Activated CD8-positive, alpha-beta memory T cell treated with anti-CD3 and anti-CD28 coated beads for 36 hours (primary cell): Measurements from ENCODE around the gene ZNF750. TPM values are rescaled to one million over a fixed set of nuclear protein-coding genes. Genes with fewer than 3 reads are reported as not detected.

ENCODE experiments used
- CTCF ChIA-PET: fragments of 350-600 bp; sonication (Branson Sonifier 250); formaldehyde crosslinking; loops from one replicate; lab custom pipeline; 2021; ENCODE audit warnings: antibody characterized with exemption; lab: Charles Lee
- POLR2A ChIA-PET: fragments of 350-600 bp; sonication (Branson Sonifier 250); formaldehyde crosslinking; loops from one replicate; lab custom pipeline; 2021; ENCODE audit warnings: antibody characterized with exemption; lab: Charles Lee
- total RNA-seq, 2 experiments: library from RNA; stranded (reverse); gene quantifications; one replicate each; pipeline ENCODE4 v1.2.3, GENCODE V29; 2021

The ZNF750 gene
- not detected for total RNA-seq

DNA sequence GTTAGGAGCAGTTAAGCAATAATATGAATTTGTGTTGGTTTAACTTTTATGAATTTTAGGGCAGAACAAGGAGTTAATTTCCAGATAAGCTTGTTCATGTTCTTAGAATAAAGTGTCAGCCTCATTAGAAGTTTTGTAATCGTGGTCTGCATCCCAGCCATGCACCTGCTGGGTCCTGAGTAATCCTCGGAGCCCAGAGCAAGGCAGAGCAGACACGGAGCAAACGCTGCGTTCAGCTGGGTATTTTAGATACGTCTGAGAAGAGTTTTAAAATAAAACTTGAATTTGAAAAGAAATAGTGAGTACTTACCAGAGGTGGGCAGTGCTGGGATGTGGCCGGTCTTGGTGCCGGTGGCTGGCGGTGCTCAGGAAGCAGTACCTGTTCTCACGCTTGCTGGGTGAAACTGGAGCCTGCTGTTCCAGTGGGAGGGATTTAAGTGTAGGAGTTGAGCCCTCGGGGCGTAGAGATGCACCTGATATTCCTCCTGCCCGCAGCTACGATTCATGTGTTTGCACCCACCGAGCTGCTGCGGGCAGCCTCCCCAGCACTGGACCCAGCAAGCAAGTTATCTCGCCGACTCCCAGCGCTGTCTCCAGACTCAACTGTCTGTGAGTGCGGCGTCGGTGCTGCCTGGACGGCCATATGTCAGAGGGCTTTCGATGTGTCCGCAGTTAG, at the start of gene ZNF750:
TSS of gene ZNF750 (minus strand) at position 406 of the 676 bp plus-strand sequence. CDS start 7,568 bp downstream, outside the sequence.
- ChIA-PET POLR2A (no interaction called here), CTCF (no interaction called here)

DNA sequence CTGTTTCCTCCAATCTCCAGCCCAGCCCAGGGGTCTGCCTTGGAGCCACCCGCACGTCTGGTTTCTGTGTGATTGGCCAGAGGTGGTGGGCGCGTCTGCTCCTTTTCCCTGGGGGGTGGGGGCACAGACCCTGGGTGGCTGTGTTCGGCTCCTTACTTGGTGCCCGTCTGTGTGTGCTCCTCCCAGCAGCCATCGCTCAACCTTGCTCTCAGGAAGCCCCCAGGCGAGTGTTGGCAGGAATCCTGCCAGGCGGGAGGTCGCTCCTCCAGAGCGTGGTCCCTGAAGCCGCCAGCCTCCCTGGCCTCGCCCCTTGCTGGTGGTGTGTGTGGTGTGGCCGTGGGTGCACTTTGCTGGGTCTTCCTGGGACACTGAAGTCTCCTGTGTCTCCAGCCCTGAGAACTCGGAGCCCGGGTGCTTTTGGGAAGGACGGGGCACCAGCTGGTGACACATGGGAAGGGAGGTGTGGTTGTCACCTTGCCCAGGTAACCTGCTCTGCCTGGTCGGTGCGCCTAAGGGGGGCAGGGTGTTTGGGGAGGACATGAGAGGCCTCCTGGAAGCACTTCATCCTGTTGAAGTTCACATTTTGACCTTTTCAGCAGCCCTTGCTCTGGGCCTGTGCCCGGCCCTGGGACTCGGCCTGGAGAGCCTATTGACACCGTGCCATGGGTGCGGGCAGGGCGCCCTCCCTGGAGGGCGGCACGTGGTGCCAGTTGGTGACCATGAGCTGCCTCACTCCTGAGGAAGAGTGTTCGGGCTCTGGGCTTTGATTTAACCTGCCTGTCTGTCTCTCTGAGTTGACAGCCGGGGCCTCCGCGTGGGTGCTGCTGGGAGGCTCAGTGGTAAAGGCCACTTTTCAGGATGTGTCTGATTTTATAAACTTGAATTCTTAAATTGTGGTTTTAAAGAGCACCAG, 49.0 kb upstream of the ZNF750 start:
- CTCF ChIA-PET: no interaction called here

DNA sequence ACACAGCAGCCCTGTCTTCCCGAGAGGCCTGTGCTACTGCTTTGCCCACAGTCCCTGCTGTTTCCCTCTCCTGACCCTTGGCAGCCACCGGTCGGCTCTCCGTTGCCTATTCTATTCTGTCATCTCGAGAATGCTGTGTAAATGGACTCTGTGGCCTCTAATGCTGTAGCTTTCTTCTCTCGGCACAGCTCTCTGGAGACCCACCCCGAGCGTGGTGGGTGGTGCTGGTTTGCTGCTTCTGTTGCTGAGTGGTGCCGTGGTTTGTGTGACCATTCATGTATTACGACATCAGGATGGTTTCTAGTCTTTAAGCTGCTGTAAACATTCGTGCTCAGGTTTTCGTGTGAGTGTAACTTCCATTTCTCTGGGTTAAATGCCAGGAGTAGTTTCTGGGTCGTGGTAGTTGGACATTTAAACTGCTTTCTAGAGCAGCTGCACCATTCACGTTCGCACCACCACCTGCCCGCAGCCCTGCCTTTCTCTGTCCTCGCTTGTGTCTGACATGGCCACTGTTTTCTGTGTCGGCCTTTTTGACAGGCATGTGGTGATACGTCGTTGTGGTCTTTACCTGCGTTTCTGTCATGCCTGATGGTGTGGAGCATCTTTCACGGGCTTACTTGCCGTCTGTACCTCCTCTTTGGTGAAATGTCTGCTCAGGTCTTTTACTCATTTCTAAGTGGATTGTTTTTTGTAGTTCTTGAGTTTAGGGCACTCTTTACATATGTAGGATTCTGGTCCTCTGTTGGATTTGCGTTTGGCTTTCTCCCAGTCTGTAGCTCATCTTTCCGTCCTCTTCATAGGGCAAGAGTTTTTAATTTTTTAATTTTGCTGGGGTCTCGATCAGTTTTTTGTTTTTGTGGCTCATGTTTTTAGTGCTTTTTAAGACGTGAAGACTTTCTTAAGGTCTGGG, 47.7 kb upstream of the ZNF750 start:
- ChIA-PET CTCF (no interaction called here), POLR2A (no interaction called here)

More for the DNA sequence above, 49.0 kb upstream of the ZNF750 start:
- POLR2A ChIA-PET: no interaction called here

DNA sequence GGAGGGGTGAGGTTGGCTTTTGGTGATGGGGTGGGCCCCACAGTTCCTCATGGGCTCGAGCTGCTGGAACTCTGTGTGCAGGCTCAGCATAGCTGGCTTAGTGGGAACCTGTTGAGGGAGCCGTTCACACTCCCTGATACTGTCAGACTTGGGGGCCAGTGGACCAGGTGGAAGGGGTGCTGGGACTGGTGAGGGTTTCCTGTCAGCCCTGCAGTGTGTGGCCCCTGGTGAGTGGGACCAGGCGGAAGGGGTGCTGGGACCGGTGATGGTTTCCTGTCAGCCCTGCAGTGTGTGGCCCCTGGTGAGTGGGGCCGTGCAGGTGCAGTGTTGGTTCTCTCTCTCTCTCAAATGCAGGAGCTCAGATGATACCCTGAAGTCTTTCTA, 45.1 kb upstream of the ZNF750 start:
- ChIA-PET POLR2A (interaction anchor here (0.6 to 3.6 kb wide), 4 partner anchors 21 to 166 kb away, joined by 3 to 19 read pairs (median 4); no protein-coding TSS in a partner anchor), CTCF (interaction anchor here (1.1 to 1.3 kb wide), 2 partner anchors 9 to 103 kb away, joined by 3 to 4 read pairs; no protein-coding TSS in a partner anchor)

DNA sequence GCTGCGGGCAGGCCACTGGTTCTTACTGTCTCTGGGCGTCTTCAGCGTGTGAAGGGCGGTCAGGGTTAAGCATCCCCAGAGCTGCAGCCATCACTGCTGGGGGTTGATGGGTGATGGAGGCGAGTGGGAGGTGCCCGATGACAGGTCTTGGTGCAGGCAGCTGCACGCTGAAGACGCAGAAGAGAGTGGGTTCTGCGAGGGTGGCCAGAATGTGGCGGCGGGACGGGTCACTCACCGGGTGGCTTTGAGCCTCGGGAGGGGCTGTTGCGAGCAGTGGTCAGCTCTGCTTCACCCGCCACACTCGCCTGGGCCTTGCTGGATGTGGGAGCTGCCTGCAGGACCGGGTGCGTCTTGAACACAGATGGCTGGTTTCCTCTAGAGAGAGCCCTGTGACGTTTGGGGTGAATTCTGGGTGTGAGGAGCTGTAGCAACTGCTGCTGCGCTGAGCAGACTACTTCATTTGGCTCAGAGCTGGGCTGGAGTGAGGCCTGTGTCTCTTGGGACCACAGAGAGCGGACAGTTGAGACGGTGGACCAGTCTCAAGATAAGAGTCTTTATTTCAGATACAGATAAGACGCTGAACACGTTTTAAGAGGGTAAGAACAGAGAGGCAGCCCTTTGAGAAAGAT, 44.6 kb upstream of the ZNF750 start:
- POLR2A ChIA-PET: interaction anchor here (0.6 to 3.6 kb wide), 4 partner anchors 20 to 167 kb away, joined by 3 to 19 read pairs (median 4); no protein-coding TSS in a partner anchor

DNA sequence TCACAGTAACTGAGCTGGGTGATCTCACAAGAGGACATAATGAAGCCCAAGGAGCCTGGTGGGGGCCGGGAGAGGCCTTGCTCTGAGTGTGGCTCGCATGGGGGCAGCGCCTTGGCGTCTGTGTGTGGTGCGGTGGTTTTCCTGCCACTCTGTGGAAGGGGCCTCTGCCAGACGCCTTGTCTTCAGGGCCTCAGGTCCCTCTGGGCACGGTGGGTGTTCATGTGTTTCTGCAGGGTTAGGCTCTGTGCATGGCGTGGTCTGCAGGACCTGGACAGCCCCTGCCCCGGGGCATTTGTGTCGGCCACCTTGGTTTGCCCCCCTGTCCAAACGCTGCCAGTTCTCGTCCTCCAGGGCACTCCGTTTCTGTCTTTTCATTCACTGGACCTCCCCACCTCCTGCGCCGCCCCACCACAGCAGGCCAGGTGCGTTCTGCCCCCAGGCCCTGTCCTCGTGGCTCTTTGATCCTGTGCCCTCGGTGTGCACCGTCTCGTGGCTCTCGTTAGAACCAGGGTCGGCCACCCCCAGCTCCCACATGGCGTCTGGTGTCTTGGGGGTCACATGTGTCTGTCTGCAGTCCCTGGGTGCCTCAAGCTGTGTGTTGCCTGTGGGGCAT, 43.7 kb upstream of the ZNF750 start:
- CTCF ChIA-PET: interaction anchor here (0.5 to 1.5 kb wide), 4 partner anchors 12 to 110 kb away, joined by 3 to 6 read pairs (median 3); no protein-coding TSS in a partner anchor
- POLR2A ChIA-PET: interaction anchor here (0.8 to 3.6 kb wide), 2 partner anchors 9 to 19 kb away, joined by 3 to 19 read pairs; no protein-coding TSS in a partner anchor

More for the DNA sequence above, 44.6 kb upstream of the ZNF750 start:
- CTCF ChIA-PET: interaction anchor here (1.3 kb wide), 2 partner anchors 10 to 20 kb away, joined by 3 to 4 read pairs; no protein-coding TSS in a partner anchor

DNA sequence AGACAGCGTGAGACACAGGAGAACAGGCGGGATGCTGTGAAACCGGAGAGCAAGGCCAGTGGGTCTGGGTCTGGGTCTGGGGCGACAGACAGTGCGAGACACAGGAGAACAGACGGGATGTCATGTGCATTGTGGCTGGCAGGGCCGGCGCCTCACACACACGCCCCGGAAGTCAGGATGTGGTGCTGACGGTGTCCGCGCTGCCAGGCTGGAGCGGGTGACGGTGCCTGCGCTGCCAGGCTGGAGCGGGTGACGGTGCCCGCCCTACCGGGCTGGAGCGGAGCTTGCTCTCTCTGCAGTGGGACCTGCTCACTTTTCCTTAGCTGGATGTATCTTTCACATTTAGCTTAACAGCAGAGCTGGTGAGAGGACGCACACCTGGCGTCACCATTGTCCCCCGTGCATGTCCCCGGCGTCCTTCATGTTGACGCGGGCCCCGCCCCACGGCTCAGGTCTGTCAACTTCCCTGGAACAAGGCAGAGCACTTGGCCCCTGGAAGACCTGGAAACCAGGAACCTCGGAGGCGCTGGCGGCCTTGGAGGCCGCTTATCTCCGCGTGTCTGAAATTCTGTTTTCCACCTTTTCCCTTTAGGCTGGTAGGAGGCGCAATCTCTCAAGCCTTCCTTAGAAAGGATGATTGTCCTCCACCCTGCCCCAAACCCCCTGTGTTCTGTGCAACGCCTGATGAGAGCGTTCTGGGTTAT, 43.0 kb upstream of the ZNF750 start:
- POLR2A ChIA-PET: interaction anchor here (3.6 kb wide), 1 partner anchor 19 kb away, joined by 19 read pairs; no protein-coding TSS in a partner anchor
- CTCF ChIA-PET: interaction anchor here (0.9 to 1.5 kb wide), 2 partner anchors 11 to 19 kb away, joined by 3 to 6 read pairs; no protein-coding TSS in a partner anchor

DNA sequence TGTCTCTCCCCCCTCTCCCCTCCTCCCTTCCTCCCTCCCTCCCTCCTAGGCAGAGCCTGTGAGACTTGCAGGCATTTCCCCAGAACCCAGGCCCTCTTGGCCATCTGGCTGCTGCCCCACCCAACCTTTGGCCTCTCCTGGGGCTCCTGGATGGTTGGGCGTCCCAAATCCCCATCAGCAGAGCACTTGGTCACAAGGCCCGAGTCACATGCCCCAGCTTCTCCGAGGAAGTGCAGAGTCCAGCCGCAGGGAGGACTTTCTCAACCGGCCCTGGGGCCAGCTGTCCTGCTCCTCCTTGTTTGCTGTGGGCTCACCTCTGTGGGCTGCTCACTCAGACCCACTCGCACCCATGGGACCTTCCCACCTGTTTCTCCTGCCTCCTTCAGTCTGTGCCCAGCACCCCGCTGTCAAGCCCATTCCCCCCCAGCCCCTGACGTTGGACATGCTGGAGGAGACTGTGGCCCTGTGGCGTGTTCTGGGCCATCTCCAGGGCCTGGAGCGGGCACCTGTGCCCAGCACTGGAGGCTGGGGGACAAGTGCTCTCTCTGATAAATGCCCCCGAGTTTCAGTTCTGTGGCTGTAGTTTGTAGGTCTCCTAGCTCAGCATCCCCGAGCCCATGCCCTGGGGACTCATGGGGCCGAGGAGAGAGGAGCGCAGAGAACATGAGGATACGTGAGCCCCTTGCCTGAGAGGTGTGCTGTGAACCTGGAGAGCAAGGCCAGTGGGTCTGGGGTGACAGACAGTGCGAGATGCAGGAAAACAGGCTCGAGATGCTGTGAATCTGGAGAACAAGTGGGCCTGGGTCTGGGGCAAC, 42.3 kb upstream of the ZNF750 start:
- POLR2A ChIA-PET: interaction anchor here (0.7 to 3.6 kb wide), 3 partner anchors 18 to 220 kb away, joined by 3 to 19 read pairs (median 3); no protein-coding TSS in a partner anchor
- CTCF ChIA-PET: interaction anchor here (0.9 to 1.5 kb wide), 2 partner anchors 11 to 18 kb away, joined by 3 to 6 read pairs; no protein-coding TSS in a partner anchor

DNA sequence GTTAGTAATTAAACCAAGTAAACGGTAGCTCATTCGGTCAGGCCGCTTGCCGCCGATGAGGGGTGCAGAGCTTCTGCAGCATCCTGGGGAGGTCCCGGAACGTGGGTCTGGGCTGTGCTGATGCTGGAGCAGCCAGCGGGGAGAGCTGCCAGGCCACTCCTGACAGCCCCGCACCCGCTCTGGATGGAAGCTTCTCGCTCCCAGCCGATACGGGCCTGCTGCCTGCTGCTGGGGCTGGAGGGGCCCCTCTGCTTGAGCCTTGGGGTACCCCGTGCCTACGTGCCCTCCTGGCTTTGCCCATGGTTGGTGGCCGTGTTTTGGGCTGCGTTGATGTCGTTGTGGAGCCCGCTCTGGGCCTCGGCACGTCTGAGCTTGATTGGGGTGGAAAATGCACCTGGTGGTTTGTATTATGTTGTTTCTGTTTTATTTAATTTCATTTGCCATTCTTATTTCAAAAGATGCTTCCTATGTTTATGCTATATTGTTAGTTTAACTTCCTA, 41.6 kb upstream of the ZNF750 start:
- CTCF ChIA-PET: no interaction called here
- POLR2A ChIA-PET: interaction anchor here (1.2 kb wide), 1 partner anchor 17 kb away, joined by 3 read pairs; no protein-coding TSS in a partner anchor

DNA sequence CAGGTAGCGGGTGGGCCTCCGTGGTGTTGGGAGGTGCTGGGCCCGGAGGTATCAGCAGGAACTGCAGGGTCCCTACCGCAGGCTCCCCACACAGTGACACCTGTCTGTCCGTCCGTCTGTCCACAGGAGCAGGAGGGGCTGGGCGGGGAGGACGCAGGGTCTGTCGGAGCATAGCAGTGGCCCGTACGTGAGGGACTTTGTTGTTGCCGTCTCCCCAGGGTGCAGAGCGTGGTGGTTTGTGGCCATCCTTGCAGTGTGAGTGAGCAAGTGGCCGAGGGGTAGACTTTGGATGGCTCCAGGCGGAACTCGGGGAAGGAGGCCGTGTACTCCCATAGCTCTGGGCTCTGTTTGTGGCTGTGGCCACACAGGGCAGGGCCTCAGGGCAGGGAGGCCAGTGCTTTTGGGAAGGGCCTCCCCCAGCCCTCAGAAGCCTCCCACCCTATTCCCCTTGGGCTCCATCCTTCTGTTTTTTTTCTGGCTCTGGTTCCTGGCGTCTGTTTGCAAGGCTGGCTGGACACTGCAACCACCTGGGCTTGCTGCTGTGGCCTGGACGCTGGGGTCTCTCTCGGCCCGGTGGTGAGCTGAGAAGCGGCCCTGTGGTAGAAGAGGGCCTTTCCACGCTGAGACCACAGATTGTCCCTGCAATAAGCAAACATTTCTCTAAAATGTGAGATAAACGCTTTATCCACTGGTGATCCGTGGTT, 41.0 kb upstream of the ZNF750 start:
- ChIA-PET CTCF (no interaction called here), POLR2A (interaction anchor here (1.2 kb wide), 1 partner anchor 17 kb away, joined by 3 read pairs; no protein-coding TSS in a partner anchor)

DNA sequence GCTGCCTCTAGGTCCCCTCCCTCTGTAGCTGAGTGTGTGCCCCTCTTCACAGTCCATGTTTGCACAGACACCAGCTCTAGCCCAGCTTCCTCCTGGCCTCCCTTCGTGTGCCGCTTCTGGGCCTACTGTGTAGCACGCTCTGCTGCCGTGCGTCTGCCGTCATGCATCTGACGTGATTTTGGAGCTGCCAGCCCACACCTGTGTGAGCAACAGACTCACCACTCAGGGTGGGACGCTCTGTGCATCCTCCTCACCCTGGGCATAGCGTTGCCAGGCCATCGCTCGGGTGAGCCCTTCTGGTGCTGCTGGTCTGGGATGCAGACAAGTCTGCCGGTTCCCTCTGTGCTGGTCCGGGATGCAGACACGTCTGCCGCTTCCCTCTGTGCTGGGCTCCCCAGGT, 39.4 kb upstream of the ZNF750 start:
- CTCF ChIA-PET: no interaction called here
- POLR2A ChIA-PET: interaction anchor here (0.9 kb wide), 1 partner anchor 15 kb away, joined by 3 read pairs; no protein-coding TSS in a partner anchor

DNA sequence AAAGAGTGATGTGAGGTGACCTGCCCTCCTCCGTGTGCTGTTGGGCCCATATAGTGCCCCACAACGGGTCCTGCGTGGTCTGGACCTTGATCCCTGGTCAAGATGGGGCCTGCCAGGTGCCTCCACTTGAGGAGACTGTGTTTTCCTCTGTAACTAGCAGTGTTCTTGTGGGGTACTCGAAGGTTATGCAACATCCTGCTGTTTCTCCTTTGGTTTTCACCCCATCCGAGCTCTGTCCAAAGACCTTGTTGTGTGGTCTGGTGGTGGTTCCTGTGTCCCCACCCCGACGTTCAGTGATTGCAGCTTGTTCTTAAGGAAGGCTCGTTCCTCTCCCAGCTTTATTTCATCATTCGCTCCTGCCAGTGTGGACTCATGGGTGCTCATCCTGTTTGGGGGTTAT, 38.7 kb upstream of the ZNF750 start:
- ChIA-PET POLR2A (interaction anchor here (0.9 kb wide), 1 partner anchor 14 kb away, joined by 3 read pairs; no protein-coding TSS in a partner anchor), CTCF (no interaction called here)

DNA sequence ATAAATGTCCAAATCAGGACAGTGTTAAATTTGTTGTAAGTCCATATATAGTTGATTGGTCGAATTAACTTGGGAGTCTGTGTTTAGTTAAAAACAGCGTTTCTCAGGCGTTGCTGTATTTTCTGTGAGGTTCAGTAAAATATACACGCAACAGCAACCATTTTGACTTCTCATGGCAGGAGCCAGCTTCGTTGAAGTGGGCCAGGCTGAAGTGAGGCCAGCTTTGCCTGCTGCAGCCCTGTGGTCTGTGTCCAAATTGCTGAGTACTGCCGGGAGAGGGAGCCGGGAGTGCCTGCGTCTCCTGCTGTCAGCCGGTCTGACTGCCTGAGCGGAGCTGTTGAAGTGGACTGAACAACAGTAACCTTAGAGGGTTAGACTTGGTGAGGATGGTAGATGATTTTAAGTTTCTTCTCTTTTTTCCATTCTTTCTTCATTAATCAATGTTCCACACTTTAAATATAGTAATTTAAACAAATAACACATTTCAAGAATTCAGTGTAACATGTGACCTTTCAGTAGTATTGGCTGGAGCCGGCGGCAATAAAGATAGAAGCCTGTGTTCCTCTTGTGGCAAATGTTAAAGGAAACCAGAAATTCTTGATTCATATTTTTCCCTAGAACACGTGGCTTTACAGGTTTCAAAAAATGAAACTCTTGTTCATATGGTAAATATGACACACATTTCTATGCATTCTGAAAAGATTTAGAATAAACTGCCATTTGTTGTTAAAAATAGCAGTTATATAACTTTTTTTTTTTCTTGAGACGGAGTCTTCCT, 37.0 kb upstream of the ZNF750 start:
- ChIA-PET POLR2A (no interaction called here), CTCF (interaction anchor here (1.2 to 1.7 kb wide), 2 partner anchors 13 to 42 kb away, joined by 3 to 6 read pairs; no protein-coding TSS in a partner anchor)

DNA sequence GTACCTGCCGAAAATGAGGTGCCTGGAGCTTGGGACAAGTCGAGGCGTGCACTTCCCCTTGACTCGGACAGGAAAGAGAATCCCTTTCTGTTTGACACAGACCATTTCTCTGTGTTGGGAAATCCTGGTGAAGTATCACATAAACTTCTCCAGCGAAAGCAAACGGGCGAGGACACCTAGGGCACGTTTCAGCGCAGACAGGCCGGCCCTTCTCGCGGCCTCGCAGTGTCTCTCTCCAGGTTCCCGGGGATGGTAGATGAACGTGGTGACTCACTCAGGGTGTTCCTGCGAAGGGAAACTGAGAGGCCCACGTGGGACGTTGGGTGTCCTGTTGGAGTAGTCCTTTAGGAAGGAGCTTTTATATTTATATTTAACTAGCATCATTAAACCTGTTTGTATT, 36.3 kb upstream of the ZNF750 start:
- ChIA-PET POLR2A (no interaction called here), CTCF (interaction anchor here (1.2 to 1.7 kb wide), 2 partner anchors 12 to 42 kb away, joined by 3 to 6 read pairs; no protein-coding TSS in a partner anchor)
